GM21529 (cell line): ENCODE measurements around the gene ALG10B.
A peak's percentile ranks its signal among the peaks of the same experiment; 100 is the strongest.
"Not testable (repeated sequence)": the region's sequence is repeated elsewhere in the genome, so short reads cannot be mapped to it uniquely, and the experiment has no call there.

Source experiments
- ATAC-seq: cut with Tn5 transposase; IDR thresholded peaks from one replicate; pipeline ENCODE4 v1.9.1; 2021; ENCODE audit not compliant: unreplicated experiment

Gene ALG10B, protein sequence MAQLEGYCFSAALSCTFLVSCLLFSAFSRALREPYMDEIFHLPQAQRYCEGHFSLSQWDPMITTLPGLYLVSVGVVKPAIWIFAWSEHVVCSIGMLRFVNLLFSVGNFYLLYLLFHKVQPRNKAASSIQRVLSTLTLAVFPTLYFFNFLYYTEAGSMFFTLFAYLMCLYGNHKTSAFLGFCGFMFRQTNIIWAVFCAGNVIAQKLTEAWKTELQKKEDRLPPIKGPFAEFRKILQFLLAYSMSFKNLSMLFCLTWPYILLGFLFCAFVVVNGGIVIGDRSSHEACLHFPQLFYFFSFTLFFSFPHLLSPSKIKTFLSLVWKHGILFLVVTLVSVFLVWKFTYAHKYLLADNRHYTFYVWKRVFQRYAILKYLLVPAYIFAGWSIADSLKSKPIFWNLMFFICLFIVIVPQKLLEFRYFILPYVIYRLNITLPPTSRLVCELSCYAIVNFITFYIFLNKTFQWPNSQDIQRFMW

DNA sequence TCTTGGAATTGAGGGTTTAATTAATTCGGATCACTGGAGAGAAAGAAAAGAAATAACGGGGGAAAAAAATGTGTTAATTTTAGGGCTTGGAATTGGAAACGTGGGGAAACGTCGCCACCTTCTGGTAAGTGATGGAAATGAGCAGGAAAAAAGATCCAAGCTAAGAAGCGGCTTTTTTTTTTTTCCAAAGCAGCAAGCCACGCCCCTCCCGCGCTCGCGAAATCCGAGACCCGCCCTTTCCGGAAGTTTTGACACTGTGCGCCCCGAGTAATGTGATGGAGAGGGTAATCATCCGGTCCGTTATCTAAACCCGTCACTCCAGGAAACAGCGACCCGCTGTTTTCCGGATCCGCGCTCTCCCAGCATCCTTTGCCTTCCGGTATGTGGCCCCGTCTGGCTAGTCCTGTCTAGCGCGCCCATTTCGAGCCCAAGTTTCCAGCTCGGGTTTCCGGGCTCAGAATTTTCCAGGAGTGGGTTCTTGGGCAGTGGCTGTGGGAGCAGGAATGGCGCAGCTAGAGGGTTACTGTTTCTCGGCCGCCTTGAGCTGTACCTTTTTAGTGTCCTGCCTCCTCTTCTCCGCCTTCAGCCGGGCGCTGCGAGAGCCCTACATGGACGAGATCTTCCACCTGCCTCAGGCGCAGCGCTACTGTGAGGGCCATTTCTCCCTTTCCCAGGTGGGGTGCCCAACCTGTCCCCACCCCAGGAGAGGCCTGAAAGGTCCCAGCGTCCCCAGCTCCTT is at the start of gene ALG10B:
Gene ALG10B, plus strand, starts transcription at position 384 of the 739 bp plus-strand sequence. Its CDS starts 120 bp downstream, at position 504.
- ATAC-seq, result peak; percentile 100

DNA sequence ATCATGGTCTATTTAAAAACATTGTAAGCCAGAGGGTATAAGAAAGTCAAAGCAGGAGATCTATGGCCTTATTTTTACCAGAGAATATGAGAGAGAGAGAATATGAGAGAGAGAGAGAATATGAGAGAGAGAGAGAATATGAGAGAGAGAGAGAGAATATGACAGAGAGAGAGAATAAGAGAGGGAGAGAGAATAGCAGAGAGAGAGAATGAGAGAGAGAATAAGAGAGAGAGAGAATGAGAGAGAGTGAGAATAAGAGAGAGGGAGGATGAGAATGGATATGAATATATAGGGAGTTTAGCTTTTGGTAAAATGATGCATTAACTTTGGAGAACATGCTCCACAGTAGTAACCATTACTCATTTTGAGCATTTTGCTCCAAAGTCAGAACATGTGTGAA is 48.0 kb upstream of the ALG10B start:
- no peak for ATAC-seq

DNA sequence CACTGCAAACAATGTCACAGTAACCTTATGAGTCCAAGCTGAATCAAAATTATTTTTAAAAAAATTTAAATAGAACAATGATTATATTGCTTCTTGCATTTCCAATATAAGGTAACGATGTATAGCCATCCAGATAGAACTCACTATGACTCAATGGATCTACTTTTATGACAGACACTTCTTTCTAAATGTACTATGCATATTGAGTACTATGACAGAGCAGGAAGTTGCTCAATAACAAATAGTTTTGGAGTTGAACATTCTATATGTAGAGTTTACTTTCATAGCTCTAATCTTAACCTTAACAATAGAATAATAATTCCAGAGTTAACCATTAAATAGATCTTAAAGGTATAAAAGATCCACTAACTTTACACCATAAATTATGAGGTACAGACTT is 46.7 kb upstream of the ALG10B start:
- ATAC-seq, result no peak

DNA sequence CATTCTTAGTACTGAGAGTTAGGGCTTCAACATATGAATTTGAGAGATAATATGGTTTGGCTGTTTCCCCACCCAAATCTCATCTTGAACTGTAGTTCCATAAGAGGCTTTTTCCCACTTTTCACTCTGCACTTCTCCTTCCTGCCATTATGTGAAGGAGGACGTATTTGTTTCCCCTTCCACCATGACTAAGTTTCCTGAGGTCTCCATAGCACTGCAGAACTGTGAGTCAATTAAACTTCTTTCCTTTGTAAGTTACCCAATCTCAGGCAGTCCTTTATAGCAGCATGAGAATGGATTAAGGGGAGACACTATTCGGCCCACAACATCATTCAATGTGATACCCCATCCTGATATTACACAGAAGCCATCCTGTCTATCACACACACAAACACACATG is 36.8 kb upstream of the ALG10B start:
- no peak for ATAC-seq

DNA sequence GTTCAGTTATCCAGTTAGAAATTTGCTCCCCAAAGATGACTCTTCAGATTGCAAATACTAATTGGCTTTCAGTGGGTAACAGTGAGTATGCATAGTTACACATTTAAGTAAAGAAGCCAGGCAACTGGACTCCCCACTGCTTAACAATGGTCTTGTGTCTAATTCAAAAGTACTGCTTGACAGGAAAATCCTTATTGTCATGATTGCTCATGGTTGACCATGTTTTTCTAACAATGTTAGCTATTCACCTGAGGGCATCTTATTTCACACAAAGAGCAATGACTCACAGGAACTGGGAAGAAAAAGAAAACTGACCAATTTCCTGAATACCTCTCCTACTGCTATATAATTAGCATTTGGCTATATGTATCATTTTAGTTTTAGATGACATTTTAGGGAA is 33.7 kb upstream of the ALG10B start:
- ATAC-seq, result no peak

DNA sequence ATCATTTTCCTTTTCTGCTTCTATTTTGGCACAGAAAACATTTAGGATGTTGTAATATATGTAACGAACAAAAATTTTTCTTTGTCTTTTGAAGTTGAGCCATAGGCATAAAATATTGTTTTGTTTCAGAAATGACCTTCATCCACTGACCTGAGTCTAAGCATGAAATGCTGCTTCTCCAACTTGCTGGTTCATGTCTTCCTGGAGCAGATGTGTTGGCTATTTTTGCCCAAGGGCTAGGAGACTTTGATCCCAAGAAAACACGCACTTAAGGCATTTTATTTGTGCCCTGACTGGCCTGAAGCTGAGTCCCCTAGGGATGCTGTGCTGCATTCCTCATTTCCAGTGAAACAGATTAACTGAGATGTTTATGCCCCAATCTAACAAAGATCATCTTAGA is 27.2 kb upstream of the ALG10B start:
- no peak for ATAC-seq

DNA sequence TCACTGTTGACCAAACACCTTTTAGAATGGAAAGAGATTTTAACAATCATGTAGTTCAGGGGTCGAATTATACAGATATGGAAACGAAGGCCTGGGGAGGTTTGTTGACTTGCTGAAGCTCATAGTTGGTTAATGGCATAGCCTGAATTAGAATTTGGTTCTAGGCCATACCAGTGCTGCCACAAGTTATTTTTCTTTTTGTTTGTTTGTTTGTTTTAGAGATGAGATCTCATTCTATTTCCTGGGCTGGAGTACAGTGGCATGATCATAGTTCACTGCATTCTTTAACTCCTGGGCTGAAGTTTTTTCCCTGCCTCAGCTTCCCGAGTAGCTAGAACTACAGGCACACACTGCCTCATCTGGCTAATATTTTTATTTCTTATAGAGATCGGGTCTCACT is 25.4 kb upstream of the ALG10B start:
- ATAC-seq, result no peak

DNA sequence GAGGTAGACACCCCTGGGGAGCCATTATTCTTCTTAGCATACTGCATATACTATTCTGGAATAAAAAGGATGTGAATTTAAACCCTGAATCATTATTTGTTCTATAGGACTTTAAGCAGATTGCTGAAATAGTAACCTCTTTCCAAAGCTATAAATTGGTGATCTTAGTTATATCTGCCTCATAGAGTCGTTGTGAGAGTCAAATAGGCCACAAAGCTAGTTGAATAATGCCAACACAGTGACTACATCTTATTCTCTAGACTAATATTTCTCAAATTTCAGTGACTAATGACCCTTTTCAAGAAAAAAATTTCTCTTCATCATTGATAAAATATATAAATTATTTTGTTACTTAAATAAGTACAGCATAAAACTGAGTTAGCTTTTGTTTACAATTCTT is 13.6 kb upstream of the ALG10B start:
- not testable (repeated sequence) for ATAC-seq

DNA sequence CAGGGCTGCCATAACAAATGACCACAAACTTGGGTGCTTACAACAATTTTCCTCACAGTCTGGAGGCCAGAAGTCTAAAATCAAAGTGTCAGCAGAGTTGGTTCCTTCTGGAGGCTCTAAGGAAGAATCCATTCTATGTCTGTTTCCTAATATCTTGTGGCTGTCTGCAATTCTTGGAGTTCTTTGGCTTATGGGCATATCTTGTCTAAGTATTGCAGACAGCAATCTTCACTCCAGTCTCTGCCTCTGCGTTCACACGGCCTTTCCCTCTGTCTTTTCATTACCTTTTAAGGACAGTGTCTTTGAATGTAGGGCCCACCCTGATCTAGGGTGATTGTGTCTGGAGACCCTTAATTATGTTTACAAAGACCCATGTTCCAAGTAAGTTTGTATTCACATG is 5.4 kb downstream of the ALG10B start:
- not testable (repeated sequence) for ATAC-seq

DNA sequence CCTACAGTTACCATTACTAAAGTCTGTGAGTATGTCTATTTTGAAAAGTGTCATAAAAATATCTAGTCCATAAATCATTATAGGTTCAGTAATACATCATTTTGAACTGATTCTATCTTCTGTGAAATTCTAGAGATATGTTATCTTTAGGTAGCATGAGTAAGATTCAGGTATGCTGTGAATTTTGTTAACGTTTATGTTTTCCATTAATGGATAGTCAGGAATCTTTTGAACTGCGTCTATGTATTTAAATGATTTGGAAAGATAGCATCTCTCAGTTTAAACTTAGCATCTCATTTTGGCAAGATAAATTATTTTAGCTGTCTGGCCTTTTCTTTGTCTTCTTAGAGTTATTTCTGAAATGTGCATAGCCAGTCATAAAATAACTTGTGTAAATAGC is 8.3 kb downstream of the ALG10B start:
- no peak for ATAC-seq

DNA sequence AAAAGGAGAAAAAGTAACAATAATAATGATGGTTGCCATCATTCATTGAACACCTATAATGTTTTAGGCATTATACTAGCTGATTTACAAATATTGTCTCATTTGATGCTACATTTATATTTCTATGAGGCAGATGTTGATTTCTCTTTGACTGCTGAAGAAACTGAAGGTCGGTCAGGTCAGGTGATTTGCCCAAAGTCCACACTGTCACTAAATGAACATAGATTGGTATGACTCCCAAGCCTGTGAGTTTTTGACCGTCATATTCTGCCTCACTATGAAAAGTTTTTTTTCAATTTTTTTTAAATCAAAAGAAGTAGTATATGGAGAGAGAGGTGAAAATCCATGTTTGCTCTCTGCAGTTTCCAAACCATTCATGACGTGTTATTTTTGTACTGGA is 10.8 kb downstream of the ALG10B start:
- no peak for ATAC-seq

DNA sequence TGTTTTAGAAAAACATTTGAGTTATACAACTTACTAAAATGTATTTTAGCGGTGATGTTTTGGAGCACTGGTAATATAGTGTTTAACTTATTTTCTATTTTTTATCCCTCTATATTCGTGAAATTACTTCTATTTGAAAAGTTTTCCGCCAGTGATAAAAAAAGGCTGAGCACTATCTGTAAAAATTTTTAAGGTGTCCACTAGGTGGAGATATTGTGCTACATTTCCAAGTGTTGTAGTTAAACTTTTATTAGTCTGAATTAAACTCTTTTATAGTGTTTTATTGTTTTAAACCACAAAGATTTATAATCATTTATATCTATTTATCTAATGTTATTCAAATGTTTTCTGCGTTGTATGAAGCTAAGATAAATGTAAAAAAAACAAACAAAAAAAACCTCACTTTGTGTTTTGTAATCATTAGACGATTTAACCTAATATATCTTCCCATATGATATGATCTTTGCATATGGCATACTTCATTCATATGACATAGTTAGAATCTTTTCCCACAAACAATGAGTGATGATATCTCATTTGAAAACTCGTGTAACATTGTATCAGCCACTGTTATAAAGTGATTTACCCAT is 11.8 kb downstream of the ALG10B start:
- peak; percentile 60 for ATAC-seq

DNA sequence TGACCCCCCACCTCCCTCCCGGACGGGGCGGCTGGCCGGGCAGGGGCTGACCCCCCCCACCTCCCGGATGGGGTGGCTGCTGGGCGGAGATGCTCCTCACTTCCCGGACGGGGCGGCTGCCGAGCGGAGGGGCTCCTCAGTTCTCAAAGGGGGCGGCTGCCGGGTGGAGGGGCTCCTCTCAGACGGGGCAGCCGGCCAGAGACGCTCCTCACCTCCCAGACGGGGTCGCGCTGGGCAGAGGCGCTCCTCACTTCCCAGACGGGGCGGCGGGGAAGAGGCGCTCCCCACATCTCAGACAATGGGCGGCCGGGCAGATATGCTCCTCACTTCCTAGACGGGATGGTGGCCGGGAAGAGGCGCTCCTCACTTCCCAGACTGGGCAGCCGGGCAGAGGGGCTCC is 13.8 kb downstream of the ALG10B start:
- ATAC-seq, result not testable (repeated sequence)

DNA sequence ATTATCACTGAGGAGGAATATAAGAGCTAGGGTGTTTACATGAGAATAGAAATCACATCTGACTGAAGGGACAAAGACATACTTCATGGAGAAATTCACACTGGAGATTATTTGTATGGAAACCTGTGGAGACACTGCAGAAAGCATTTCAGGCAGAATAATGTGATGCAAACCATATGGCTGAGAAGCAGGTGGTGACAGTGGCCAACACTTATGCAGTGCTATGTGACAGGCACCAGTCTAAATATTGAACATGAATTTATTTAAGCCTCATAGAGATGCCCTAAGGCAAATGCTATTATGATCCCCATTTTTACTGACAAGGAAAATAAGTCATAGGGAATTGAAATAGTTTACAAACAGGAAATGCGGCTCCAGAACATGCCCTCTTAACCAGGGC is 16.2 kb downstream of the ALG10B start:
- no peak for ATAC-seq

DNA sequence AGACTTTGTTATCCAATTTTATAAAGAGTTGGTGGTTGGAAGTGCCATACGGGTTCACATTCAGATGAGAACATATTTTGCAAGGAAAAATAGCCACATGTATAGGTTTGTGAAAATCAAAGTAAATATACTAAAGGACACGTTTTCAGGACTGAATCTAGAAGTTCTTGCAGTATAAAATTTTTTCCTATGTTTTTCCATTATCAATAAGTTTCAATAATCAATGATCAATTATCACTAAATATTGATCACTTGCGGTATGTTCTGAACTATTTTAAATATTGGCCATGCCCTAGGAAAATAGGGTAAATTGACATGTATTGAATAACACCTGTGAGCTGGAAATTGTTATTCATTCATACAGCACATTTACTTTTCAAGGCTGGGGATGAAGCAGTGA is 25.9 kb downstream of the ALG10B start:
- ATAC-seq, result no peak

DNA sequence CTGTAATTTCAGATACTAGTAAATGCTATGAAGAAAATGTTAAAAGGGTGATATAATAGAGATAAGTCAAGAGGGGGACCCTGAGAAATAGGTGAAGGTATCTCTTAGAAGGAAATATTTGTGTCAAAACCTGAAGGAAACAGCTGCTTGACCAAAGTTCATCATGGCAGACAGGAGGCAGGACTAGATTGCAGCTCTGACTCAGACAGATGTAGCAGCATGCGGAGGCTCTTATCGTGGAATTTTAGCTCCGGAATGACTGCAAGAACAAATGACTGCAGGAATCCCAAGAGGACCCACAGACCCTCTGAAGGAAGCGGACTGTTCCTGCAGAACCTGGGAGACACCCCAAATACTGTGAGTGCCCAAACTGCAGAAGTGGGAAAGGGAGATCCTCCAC is 26.7 kb downstream of the ALG10B start:
- ATAC-seq, result not testable (repeated sequence)

DNA sequence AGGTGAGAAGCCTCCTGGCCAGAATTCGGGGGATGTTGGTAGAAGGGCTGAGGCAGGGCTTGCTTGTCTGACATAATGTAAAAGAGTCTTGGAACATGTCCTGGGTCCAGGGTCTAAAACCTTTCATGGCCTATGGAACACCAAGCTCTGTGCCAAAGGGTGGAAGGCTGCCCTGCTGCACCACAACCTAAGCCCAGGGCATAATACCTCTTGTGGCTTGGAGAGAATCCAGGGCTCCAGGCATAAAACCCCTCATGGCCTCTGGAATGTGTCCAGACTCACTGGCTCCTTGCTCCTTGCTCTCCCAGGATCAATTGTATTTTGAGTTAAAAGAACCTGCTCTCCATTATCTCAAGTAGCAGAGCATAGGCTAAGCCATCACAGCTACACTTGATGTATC is 27.3 kb downstream of the ALG10B start:
- not testable (repeated sequence) for ATAC-seq

DNA sequence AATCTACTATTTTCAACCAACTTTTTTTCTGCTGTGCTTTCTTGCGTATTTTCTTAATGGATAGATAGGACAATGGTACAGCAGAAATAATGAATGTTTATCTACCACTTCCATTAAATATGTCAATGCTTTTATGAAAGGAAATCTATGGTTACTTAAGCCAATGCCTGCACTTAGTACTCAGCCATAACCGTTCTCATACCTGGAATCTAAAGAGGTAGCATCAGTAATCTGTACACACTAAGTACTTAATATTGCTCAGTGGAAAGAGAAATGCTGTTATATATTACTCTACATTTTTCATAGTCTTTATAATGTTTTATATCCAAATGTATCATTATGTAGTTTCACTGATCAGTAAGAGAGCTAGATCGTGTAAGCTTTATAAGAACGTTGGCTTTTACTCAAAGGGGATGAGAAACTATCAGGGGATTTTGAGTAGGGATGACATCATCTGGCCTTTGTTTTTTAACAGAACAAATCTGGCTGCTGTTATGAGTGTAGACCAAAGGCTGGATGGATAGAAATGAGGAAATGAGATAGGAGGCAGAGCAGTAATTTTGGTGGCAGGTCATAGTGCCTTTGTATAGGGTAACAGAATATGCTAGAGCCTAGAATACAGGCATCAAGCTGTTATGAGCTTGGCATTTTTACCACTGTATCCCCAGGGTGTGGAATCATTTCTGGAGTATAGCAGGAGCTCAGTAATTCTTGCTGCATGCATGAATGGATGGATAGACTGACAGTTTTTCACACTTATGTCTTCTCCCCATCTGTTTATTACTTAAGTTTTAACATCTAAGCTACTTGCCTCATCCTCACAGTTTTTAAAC is 34.0 kb downstream of the ALG10B start:
- ATAC-seq, result peak; percentile 99

DNA sequence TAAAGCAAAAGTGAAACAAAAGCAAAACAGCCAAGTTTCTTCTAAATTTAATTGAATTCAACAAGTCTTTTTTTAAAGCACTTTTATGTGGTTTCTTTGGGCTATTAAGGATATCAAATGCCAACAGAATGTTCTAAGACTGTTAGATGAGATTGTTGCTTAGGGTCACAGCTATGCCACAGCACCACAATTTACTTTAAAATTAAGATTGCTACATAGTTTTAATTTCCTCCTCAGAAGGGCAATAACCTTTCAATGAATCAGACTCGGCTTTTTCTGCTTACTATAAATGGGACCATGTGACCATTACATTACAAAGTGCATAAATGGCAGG is 34.6 kb downstream of the ALG10B start:
- ATAC-seq, result peak; percentile 1

DNA sequence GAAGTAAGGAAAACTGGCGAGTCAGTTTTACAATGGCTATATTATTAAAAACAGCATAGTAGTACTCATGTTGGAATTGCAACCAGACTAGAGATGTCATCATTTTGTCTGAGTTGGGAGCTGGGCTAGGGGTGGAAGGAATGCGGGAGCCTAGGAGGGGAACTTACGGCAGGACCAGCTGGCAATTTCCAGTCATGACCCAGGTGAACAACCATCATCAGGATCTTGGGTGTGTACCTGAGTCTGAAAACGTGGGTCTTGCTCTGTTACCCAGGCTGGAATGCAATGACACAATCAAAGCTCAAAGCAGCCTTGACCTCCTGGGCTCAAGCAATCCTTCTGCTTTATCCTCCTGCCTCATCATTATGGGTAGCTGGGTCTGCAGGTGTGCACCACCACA is 50.9 kb downstream of the ALG10B start:
- ATAC-seq, result no peak

DNA sequence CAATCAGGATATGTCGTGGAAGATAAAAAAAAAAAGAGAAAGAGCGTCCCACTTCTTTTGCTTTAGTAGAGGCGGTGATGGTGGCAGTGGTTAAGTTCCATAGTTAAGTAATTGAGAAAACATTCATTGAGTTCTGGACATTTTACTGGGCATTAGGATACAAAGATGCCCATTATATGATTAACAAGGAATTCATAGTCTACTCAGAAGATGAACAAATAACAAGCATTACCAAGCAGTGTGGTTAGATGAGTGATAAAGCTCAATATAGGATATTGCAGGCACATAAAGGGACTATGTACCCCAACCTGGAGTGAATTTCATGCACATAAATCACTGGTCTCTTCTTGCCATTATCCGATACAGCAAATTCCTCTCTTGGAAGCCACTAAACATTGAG is 53.7 kb downstream of the ALG10B start:
- no peak for ATAC-seq
